Activated naive CD8-positive, alpha-beta T cell (primary cell): ENCODE measurements around the gene ADAMTS14.

Source experiments
- H3K27ac Mint-ChIP-seq: one replicate; pipeline ENCODE4 v1.8.0; 2021; ENCODE audit warnings: mixed read lengths
- H3K27me3 Mint-ChIP-seq: one replicate; pipeline ENCODE4 v1.8.0; 2021; ENCODE audit warnings: mixed read lengths
- H3K36me3 Mint-ChIP-seq: one replicate; pipeline ENCODE4 v1.8.0; 2021; ENCODE audit warnings: mixed read lengths
- H3K4me1 Mint-ChIP-seq: one replicate; pipeline ENCODE4 v1.8.0; 2021; ENCODE audit warnings: low read depth, mixed read lengths
- H3K4me3 Mint-ChIP-seq: one replicate; pipeline ENCODE4 v1.8.0; 2021; ENCODE audit warnings: mild to moderate bottlenecking, mixed read lengths
- H3K9me3 Mint-ChIP-seq: one replicate; pipeline ENCODE4 v1.8.0; 2021; ENCODE audit warnings: low read depth, mixed read lengths

ADAMTS14 gene

DNA sequence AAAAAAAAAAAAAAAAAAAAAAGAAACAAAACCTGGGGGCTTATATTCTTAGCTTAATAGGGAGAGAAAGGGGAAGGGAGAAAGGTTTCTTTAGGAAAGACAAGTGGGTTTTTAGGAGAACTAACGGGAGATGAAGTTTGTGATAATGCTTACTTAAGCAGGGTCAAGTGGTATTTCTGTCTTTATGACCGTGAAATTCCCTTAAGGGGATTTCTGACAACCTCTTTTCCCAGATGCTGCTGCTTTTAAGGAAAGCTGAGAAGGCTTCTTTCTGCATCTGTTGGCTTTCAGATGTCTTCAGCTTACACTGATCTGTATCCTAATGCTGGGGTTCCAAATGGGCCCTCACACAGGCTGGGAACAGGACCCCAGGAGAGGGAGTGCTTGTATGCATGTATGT is 42.6 kb downstream of the ADAMTS14 start:
- Mint-ChIP-seq H3K27ac (no peak overlapping the region), H3K4me3 (no peak overlapping the region)

GRCh38 chr10:70715853-70716795 is 43.8 kb downstream of the ADAMTS14 start:
- H3K9me3 Mint-ChIP-seq, result no peaks in the 10 kb centered on the region
- peak overlapping the region; percentile 16 for H3K27ac Mint-ChIP-seq
- no peaks in the 10 kb centered on the region for H3K4me1 Mint-ChIP-seq
- no peaks in the 10 kb centered on the region for H3K36me3 Mint-ChIP-seq
- H3K4me3 Mint-ChIP-seq, result no peak overlapping the region
- H3K27me3 Mint-ChIP-seq, result no peaks in the 10 kb centered on the region

More for the DNA sequence above, 42.6 kb downstream of the ADAMTS14 start:
- Mint-ChIP-seq H3K27me3 (no peaks in the 10 kb centered on the region), H3K36me3 (no peaks in the 10 kb centered on the region), H3K9me3 (no peaks in the 10 kb centered on the region), H3K4me1 (no peaks in the 10 kb centered on the region)

DNA sequence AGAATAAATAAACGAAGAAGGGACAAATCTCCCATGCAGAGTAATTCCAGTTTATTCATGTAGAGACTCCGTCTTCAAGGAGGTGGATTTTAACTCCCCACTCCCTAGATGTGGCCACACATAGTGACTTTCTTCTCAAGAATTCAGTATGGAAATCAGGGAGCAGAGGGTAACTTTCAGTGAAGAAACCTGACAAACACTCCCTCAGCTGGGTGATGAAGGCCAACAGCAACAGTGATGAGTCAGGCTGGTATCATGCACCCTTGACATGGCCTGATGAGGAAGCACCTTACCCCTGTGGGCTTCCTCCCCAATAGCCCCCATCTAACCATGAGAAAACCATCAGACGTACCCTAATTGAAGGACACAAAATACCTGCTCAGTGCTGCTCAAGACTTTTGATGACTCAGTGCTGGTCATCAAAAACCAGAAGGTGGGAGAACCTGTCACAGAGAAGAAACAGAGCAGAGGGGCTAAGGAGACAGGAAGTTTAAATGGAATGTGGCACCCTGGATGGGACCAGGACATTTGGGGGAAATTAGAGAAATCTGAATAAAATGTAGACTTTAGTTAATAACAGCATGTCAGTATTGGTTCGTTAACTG is 50.6 kb downstream of the ADAMTS14 start:
- Mint-ChIP-seq H3K4me1 (no peaks in the 10 kb centered on the region), H3K9me3 (no peaks in the 10 kb centered on the region), H3K4me3 (no peak overlapping the region), H3K27ac (no peak overlapping the region), H3K36me3 (no peaks in the 10 kb centered on the region), H3K27me3 (no peaks in the 10 kb centered on the region)

GRCh38 chr10:70723771-70724170 is 51.5 kb downstream of the ADAMTS14 start:
- H3K36me3 Mint-ChIP-seq, result no peaks in the 10 kb centered on the region
- H3K4me1 Mint-ChIP-seq, result no peaks in the 10 kb centered on the region
- H3K27ac Mint-ChIP-seq, result no peak overlapping the region
- no peaks in the 10 kb centered on the region for H3K27me3 Mint-ChIP-seq
- H3K9me3 Mint-ChIP-seq, result no peaks in the 10 kb centered on the region
- no peak overlapping the region for H3K4me3 Mint-ChIP-seq

DNA sequence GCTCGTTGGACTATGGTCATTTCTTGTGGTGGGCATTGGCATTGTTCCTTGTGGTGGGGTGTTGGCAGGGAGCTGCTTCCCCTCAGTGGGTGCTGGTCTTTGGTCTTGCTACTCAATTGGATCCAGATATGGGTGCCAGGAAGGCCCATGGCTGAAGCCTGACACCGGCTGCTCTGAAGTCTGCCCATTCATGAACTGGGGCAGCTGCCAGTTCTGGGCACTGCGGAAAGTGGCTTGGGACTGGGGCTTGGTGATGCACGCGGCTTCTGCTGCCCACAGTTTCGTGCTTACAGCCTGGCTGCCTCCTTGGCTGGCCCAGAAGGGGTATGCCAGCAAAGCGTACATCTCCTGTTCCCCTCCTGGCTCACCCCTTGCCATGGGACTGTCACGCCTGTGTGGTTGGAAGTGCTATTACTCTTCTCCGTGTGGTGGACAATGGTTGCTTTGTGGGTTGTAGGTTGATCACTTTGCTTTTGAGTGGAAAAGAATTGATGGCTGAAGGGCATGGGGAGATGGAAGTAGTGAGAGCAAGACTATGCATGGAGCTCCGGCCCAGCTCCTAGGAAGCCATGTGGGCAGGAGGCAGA is 54.7 kb downstream of the ADAMTS14 start:
- Mint-ChIP-seq H3K9me3 (no peaks in the 10 kb centered on the region), H3K4me3 (no peak overlapping the region), H3K27ac (no peak overlapping the region), H3K36me3 (no peaks in the 10 kb centered on the region), H3K27me3 (no peaks in the 10 kb centered on the region), H3K4me1 (no peaks in the 10 kb centered on the region)

GRCh38 chr10:70728328-70728727 is 56.0 kb downstream of the ADAMTS14 start:
- Mint-ChIP-seq H3K9me3 (no peaks in the 10 kb centered on the region), H3K36me3 (no peaks in the 10 kb centered on the region), H3K4me3 (no peak overlapping the region), H3K27me3 (no peaks in the 10 kb centered on the region), H3K27ac (no peak overlapping the region), H3K4me1 (no peaks in the 10 kb centered on the region)

- no peak overlapping the region for H3K4me3 Mint-ChIP-seq
- no peak overlapping the region for H3K27ac Mint-ChIP-seq
- no peaks in the 10 kb centered on the region for H3K9me3 Mint-ChIP-seq
- no peaks in the 10 kb centered on the region for H3K27me3 Mint-ChIP-seq
- no peaks in the 10 kb centered on the region for H3K4me1 Mint-ChIP-seq
- no peaks in the 10 kb centered on the region for H3K36me3 Mint-ChIP-seq
These were observed 57.6 kb downstream of the ADAMTS14 start for GRCh38 chr10:70729763-70730357.

GRCh38 chr10:70730955-70731354 is 58.6 kb downstream of the ADAMTS14 start:
- Mint-ChIP-seq H3K9me3 (no peaks in the 10 kb centered on the region), H3K36me3 (no peaks in the 10 kb centered on the region), H3K4me3 (no peak overlapping the region), H3K27me3 (no peaks in the 10 kb centered on the region), H3K27ac (no peak overlapping the region), H3K4me1 (no peaks in the 10 kb centered on the region)

- Mint-ChIP-seq H3K9me3 (no peaks in the 10 kb centered on the region), H3K4me3 (no peak overlapping the region), H3K36me3 (no peaks in the 10 kb centered on the region), H3K27ac (no peak overlapping the region), H3K4me1 (no peaks in the 10 kb centered on the region), H3K27me3 (no peaks in the 10 kb centered on the region)
These were observed 60.3 kb downstream of the ADAMTS14 start for GRCh38 chr10:70732569-70732968.

GRCh38 chr10:70733051-70733450 is 60.7 kb downstream of the ADAMTS14 start:
- Mint-ChIP-seq H3K9me3 (no peaks in the 10 kb centered on the region), H3K27me3 (no peaks in the 10 kb centered on the region), H3K4me1 (no peaks in the 10 kb centered on the region), H3K27ac (no peak overlapping the region), H3K36me3 (no peaks in the 10 kb centered on the region), H3K4me3 (no peak overlapping the region)

GRCh38 chr10:70735161-70735560 is 62.9 kb downstream of the ADAMTS14 start:
- no peaks in the 10 kb centered on the region for H3K36me3 Mint-ChIP-seq
- H3K4me3 Mint-ChIP-seq, result no peak overlapping the region
- H3K27me3 Mint-ChIP-seq, result no peaks in the 10 kb centered on the region
- no peaks in the 10 kb centered on the region for H3K9me3 Mint-ChIP-seq
- no peak overlapping the region for H3K27ac Mint-ChIP-seq
- no peaks in the 10 kb centered on the region for H3K4me1 Mint-ChIP-seq

DNA sequence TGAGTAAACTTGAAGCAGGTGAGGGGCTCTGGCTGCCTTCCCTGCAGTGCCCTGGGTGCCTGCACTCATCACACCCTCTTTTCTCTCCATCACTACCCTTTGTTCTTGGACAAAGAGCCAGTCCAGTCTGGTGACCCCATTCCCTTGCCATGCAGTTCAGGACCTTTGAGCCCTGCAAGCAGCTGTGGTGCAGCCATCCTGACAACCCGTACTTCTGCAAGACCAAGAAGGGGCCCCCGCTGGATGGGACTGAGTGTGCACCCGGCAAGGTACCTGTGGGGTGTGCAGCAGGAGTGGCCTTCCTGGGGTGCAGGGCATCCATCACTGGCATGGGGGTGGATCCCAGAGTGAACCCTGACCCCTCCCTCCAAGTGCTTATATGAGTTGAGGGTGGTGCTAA is 64.2 kb downstream of the ADAMTS14 start:
- Mint-ChIP-seq H3K4me1 (no peaks in the 10 kb centered on the region), H3K27ac (no peak overlapping the region), H3K36me3 (no peaks in the 10 kb centered on the region), H3K27me3 (no peaks in the 10 kb centered on the region), H3K4me3 (no peak overlapping the region), H3K9me3 (no peaks in the 10 kb centered on the region)

- no peak overlapping the region for H3K27ac Mint-ChIP-seq
- H3K4me1 Mint-ChIP-seq, result no peaks in the 10 kb centered on the region
- no peaks in the 10 kb centered on the region for H3K36me3 Mint-ChIP-seq
- H3K9me3 Mint-ChIP-seq, result no peaks in the 10 kb centered on the region
- no peak overlapping the region for H3K4me3 Mint-ChIP-seq
- no peaks in the 10 kb centered on the region for H3K27me3 Mint-ChIP-seq
These were observed 64.9 kb downstream of the ADAMTS14 start for GRCh38 chr10:70737250-70737649.

- Mint-ChIP-seq H3K9me3 (no peaks in the 10 kb centered on the region), H3K27me3 (no peaks in the 10 kb centered on the region), H3K36me3 (no peaks in the 10 kb centered on the region), H3K27ac (no peak overlapping the region), H3K4me3 (no peak overlapping the region), H3K4me1 (peaks cover 5% of the 10 kb centered on the region)
These were observed 65.9 kb downstream of the ADAMTS14 start for GRCh38 chr10:70738006-70738760.
